ENCODE data around the gene FOXP1.

FOXP1 gene

DNA sequence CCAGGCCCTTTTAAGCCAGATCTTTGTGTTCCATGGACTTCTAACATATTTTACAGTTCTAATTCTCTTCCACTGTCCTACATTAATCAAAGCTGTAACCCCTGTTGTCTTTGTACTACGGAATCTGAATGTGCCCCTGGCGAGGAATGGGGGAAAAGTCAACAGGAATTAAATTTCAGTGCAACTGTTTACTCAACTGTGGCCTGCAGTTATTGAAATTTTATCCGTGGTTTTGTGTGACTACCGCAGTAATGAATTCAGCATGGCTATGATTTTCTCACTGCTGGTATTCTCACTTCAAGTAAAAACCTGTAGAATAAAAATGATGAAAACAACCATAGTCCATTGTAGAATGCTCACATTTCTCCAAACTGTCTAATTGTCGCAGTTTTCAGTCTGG lies 388.0 kb downstream of the FOXP1 start:
- TF ChIP-seq OSR1 (CRISPR knock-in tag; IDR thresholded peaks at IDR 0.05) (no peak), ZNF70 (CRISPR knock-in tag; IDR thresholded peaks at IDR 0.05) (no peak), TOX (CRISPR knock-in tag; IDR thresholded peaks at IDR 0.05; ENCODE audit: borderline replicate concordance) (no peak), BACH2 (CRISPR knock-in tag; IDR thresholded peaks at IDR 0.05; ENCODE audit: borderline replicate concordance) (no peak), ZNF565 (CRISPR knock-in tag; conservative IDR thresholded peaks at IDR 0.05; ENCODE audit: low read depth) (no peak), ARNTL (CRISPR knock-in tag; IDR thresholded peaks at IDR 0.05; ENCODE audit: borderline replicate concordance, low read depth) (no peak), GLIS3 (CRISPR knock-in tag; IDR thresholded peaks at IDR 0.05) (no peak), RARB (CRISPR knock-in tag; IDR thresholded peaks at IDR 0.05) (no peak), ZFP30 (CRISPR knock-in tag; IDR thresholded peaks at IDR 0.05) (no peak), CSDC2 (CRISPR knock-in tag; IDR thresholded peaks at IDR 0.05) (no peak)
- TF ChIP-seq, protein P1, sequence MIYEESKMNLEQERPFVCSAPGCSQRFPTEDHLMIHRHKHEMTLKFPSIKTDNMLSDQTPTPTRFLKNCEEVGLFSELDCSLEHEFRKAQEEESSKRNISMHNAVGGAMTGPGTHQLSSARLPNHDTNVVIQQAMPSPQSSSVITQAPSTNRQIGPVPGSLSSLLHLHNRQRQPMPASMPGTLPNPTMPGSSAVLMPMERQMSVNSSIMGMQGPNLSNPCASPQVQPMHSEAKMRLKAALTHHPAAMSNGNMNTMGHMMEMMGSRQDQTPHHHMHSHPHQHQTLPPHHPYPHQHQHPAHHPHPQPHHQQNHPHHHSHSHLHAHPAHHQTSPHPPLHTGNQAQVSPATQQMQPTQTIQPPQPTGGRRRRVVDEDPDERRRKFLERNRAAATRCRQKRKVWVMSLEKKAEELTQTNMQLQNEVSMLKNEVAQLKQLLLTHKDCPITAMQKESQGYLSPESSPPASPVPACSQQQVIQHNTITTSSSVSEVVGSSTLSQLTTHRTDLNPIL (CRISPR knock-in tag; IDR thresholded peaks at IDR 0.05; ENCODE audit: low read depth), result no peak
- TF ChIP-seq, protein P2, sequence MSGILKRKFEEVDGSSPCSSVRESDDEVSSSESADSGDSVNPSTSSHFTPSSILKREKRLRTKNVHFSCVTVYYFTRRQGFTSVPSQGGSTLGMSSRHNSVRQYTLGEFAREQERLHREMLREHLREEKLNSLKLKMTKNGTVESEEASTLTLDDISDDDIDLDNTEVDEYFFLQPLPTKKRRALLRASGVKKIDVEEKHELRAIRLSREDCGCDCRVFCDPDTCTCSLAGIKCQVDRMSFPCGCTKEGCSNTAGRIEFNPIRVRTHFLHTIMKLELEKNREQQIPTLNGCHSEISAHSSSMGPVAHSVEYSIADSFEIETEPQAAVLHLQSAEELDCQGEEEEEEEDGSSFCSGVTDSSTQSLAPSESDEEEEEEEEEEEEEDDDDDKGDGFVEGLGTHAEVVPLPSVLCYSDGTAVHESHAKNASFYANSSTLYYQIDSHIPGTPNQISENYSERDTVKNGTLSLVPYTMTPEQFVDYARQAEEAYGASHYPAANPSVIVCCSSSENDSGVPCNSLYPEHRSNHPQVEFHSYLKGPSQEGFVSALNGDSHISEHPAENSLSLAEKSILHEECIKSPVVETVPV (CRISPR knock-in tag; IDR thresholded peaks at IDR 0.05), result no peak
- TF ChIP-seq, protein P3, sequence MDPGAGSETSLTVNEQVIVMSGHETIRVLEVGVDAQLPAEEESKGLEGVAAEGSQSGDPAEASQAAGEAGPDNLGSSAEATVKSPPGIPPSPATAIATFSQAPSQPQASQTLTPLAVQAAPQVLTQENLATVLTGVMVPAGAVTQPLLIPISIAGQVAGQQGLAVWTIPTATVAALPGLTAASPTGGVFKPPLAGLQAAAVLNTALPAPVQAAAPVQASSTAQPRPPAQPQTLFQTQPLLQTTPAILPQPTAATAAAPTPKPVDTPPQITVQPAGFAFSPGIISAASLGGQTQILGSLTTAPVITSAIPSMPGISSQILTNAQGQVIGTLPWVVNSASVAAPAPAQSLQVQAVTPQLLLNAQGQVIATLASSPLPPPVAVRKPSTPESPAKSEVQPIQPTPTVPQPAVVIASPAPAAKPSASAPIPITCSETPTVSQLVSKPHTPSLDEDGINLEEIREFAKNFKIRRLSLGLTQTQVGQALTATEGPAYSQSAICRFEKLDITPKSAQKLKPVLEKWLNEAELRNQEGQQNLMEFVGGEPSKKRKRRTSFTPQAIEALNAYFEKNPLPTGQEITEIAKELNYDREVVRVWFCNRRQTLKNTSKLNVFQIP (CRISPR knock-in tag; IDR thresholded peaks at IDR 0.05; ENCODE audit: borderline replicate concordance, low read depth), result no peak
- TF ChIP-seq, protein P4, sequence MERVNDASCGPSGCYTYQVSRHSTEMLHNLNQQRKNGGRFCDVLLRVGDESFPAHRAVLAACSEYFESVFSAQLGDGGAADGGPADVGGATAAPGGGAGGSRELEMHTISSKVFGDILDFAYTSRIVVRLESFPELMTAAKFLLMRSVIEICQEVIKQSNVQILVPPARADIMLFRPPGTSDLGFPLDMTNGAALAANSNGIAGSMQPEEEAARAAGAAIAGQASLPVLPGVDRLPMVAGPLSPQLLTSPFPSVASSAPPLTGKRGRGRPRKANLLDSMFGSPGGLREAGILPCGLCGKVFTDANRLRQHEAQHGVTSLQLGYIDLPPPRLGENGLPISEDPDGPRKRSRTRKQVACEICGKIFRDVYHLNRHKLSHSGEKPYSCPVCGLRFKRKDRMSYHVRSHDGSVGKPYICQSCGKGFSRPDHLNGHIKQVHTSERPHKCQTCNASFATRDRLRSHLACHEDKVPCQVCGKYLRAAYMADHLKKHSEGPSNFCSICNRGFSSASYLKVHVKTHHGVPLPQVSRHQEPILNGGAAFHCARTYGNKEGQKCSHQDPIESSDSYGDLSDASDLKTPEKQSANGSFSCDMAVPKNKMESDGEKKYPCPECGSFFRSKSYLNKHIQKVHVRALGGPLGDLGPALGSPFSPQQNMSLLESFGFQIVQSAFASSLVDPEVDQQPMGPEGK (CRISPR knock-in tag; IDR thresholded peaks at IDR 0.05; ENCODE audit: borderline replicate concordance), result no peak
- TF ChIP-seq, protein P5, sequence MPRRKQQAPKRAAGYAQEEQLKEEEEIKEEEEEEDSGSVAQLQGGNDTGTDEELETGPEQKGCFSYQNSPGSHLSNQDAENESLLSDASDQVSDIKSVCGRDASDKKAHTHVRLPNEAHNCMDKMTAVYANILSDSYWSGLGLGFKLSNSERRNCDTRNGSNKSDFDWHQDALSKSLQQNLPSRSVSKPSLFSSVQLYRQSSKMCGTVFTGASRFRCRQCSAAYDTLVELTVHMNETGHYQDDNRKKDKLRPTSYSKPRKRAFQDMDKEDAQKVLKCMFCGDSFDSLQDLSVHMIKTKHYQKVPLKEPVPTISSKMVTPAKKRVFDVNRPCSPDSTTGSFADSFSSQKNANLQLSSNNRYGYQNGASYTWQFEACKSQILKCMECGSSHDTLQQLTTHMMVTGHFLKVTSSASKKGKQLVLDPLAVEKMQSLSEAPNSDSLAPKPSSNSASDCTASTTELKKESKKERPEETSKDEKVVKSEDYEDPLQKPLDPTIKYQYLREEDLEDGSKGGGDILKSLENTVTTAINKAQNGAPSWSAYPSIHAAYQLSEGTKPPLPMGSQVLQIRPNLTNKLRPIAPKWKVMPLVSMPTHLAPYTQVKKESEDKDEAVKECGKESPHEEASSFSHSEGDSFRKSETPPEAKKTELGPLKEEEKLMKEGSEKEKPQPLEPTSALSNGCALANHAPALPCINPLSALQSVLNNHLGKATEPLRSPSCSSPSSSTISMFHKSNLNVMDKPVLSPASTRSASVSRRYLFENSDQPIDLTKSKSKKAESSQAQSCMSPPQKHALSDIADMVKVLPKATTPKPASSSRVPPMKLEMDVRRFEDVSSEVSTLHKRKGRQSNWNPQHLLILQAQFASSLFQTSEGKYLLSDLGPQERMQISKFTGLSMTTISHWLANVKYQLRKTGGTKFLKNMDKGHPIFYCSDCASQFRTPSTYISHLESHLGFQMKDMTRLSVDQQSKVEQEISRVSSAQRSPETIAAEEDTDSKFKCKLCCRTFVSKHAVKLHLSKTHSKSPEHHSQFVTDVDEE (CRISPR knock-in tag; IDR thresholded peaks at IDR 0.05), result no peak
- peak; percentile 73 for ATAC-seq

DNA sequence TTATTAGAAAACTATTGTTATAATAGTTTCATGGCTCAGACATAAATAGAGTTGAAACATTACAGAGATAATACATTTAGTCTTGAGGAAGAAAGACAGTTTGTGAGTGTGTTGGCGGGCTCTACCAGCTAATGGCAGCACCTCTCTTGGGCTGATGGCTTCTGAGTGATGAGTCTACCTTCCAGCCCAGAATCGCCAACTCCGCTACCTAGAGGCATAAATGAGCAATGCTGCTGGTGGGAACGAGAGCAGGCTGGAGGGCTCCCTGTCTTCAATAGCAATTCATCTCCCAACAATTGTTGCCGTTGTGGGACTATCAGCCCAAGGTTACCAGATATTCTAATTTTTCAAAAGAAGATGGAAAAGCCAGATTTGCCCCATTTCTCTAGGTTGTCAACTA lies 388.7 kb downstream of the FOXP1 start:
- ATAC-seq, result no peak

DNA sequence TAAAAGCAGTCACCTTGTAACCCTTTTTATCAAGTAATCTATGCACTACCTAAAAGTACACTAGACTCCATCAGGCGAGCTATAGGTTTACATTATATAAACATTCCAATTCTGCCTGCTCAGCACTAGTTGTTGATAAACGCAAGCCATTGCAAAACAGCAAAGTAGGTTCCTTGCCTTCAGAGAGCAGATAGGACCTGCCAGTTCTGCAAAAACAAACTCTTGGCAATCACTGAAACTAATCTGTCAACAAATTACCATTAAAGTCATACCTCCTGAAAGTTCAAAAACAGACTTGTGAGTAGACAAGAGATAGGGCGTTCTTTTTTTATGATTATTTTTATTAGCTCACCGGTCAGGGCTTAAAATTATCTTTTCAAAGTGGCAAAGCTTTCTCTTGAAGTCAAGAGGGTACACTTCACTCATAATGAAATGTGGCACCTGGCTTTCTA lies 392.5 kb downstream of the FOXP1 start:
- no peak for ATAC-seq
- TF ChIP-seq ARNTL (CRISPR knock-in tag; IDR thresholded peaks at IDR 0.05; ENCODE audit: borderline replicate concordance, low read depth), result no peak
- TF ChIP-seq, protein P5 (CRISPR knock-in tag; IDR thresholded peaks at IDR 0.05), result no peak
- TF ChIP-seq CSDC2 (CRISPR knock-in tag; IDR thresholded peaks at IDR 0.05), result no peak
- no peak for TF ChIP-seq GLIS3 (CRISPR knock-in tag; IDR thresholded peaks at IDR 0.05)
- TF ChIP-seq SNAI2 (CRISPR knock-in tag; IDR thresholded peaks at IDR 0.05), result no peak
- TF ChIP-seq, protein P4 (CRISPR knock-in tag; IDR thresholded peaks at IDR 0.05; ENCODE audit: borderline replicate concordance), result no peak
- no peak for TF ChIP-seq ZNF565 (CRISPR knock-in tag; conservative IDR thresholded peaks at IDR 0.05; ENCODE audit: low read depth)
- TF ChIP-seq ZFP30 (CRISPR knock-in tag; IDR thresholded peaks at IDR 0.05), result no peak
- TF ChIP-seq TCF4 (CRISPR knock-in tag; IDR thresholded peaks at IDR 0.05; ENCODE audit: borderline replicate concordance), result no peak
- TF ChIP-seq OSR1 (CRISPR knock-in tag; IDR thresholded peaks at IDR 0.05), result no peak
- TF ChIP-seq ZNF8 (CRISPR knock-in tag; IDR thresholded peaks at IDR 0.05), result no peak
- TF ChIP-seq TOX (CRISPR knock-in tag; IDR thresholded peaks at IDR 0.05; ENCODE audit: borderline replicate concordance), result no peak
- no peak for TF ChIP-seq RARB (CRISPR knock-in tag; IDR thresholded peaks at IDR 0.05)
- no peak for TF ChIP-seq ZNF70 (CRISPR knock-in tag; IDR thresholded peaks at IDR 0.05)

More for the DNA sequence above, 388.7 kb downstream of the FOXP1 start:
- TF ChIP-seq ZNF70 (CRISPR knock-in tag; IDR thresholded peaks at IDR 0.05) (no peak), TOX (CRISPR knock-in tag; IDR thresholded peaks at IDR 0.05; ENCODE audit: borderline replicate concordance) (no peak), BACH2 (CRISPR knock-in tag; IDR thresholded peaks at IDR 0.05; ENCODE audit: borderline replicate concordance) (no peak)
- TF ChIP-seq, protein P2 (CRISPR knock-in tag; IDR thresholded peaks at IDR 0.05), result no peak

Data from SK-N-SH treated with all-trans-retinoic acid at 6 μM for 48 hours (cell line).